GM12891 (cell line): ENCODE results near the gene ERVW-1.

Source experiments
- DNase-seq: peaks from one replicate; pipeline ENCODE4 v3.0.0; 2011; ENCODE audit warnings: low spot score; ENCODE audit not compliant: insufficient read length
- FAIRE-seq: peaks from 2 replicates; lab custom pipeline; 2011; peaks lifted over from hg19 to GRCh38; lab: Jason Lieb, UNC
- PAX5 ChIP-seq: IDR thresholded peaks from 2 replicates; pipeline ENCODE4 v1.6.1; 2011; ENCODE audit warnings: low read length, moderate library complexity, mild to moderate bottlenecking; ENCODE audit not compliant: insufficient read depth, severe bottlenecking
- POLR2A ChIP-seq: IDR thresholded peaks from 2 replicates; pipeline ENCODE4 v1.6.1; 2011; ENCODE audit warnings: low read depth, low read length, control low read depth
- POLR2AphosphoS5 ChIP-seq: IDR thresholded peaks from 2 replicates; pipeline ENCODE4 v1.6.1; 2011; ENCODE audit warnings: low read depth, low read length, control low read depth
- POU2F2 ChIP-seq: IDR thresholded peaks from 2 replicates; pipeline ENCODE4 v1.6.1; 2011; ENCODE audit warnings: low read depth, mild to moderate bottlenecking, control low read depth, low read length, moderate library complexity
- SPI1 ChIP-seq: IDR thresholded peaks from 2 replicates; pipeline ENCODE4 v1.6.1; 2011; ENCODE audit warnings: low read depth, low read length, control low read depth
- TAF1 ChIP-seq: IDR thresholded peaks from 2 replicates; pipeline ENCODE4 v1.6.1; 2011; ENCODE audit warnings: low read depth, low read length, control low read depth

Gene ERVW-1

GRCh38 chr7:92466682-92467081, 11.1 kb downstream of the ERVW-1 start:
- DNase-seq (no peak), FAIRE-seq (no peak)
- no peak for TF ChIP-seq POLR2AphosphoS5
- no peak for TF ChIP-seq POLR2A
- TF ChIP-seq POU2F2: no peak
- TF ChIP-seq SPI1: no peak
- TF ChIP-seq PAX5: no peak
- no peak for TF ChIP-seq TAF1

GRCh38 chr7:92464515-92464914, 13.2 kb downstream of the ERVW-1 start:
- FAIRE-seq: no peak
- no peak for TF ChIP-seq POLR2A
- TF ChIP-seq PAX5: no peak
- no peak for TF ChIP-seq POLR2AphosphoS5
- TF ChIP-seq SPI1: no peak
- TF ChIP-seq POU2F2: no peak
- no peak for TF ChIP-seq TAF1
- DNase-seq: no peak

- TF ChIP-seq TAF1 (no peak), POU2F2 (no peak), POLR2A (no peak), PAX5 (no peak), SPI1 (no peak), POLR2AphosphoS5 (no peak)
- DNase-seq: no peak
- no peak for FAIRE-seq
Measured at GRCh38 chr7:92462560-92462959, 15.2 kb downstream of the ERVW-1 start.

GRCh38 chr7:92461027-92462003, 16.4 kb downstream of the ERVW-1 start:
- DNase-seq (peak; percentile 44), FAIRE-seq (peak; percentile 13)
- no peak for TF ChIP-seq POLR2A
- TF ChIP-seq PAX5: peak; percentile 15
- TF ChIP-seq POLR2AphosphoS5: no peak
- TF ChIP-seq POU2F2: no peak
- no peak for TF ChIP-seq SPI1
- TF ChIP-seq TAF1: no peak

GRCh38 chr7:92460510-92460909, 17.2 kb downstream of the ERVW-1 start:
- DNase-seq (no peak), FAIRE-seq (no peak)
- no peak for TF ChIP-seq PAX5
- TF ChIP-seq POLR2A: no peak
- TF ChIP-seq POLR2AphosphoS5: no peak
- TF ChIP-seq SPI1: no peak
- TF ChIP-seq POU2F2: no peak
- TF ChIP-seq TAF1: no peak

GRCh38 chr7:92460109-92460508, 17.6 kb downstream of the ERVW-1 start:
- FAIRE-seq: no peak
- no peak for DNase-seq

GRCh38 chr7:92456236-92456635, 21.5 kb downstream of the ERVW-1 start:
- FAIRE-seq (no peak), DNase-seq (no peak)
- TF ChIP-seq PAX5 (no peak), POLR2AphosphoS5 (no peak), TAF1 (no peak), SPI1 (no peak), POU2F2 (no peak), POLR2A (no peak)

More at GRCh38 chr7:92460109-92460508, 17.6 kb downstream of the ERVW-1 start:
- TF ChIP-seq PAX5: no peak
- no peak for TF ChIP-seq SPI1
- no peak for TF ChIP-seq TAF1
- no peak for TF ChIP-seq POLR2A
- TF ChIP-seq POU2F2: no peak
- no peak for TF ChIP-seq POLR2AphosphoS5

GRCh38 chr7:92451645-92452044, 26.1 kb downstream of the ERVW-1 start:
- TF ChIP-seq PAX5 (no peak), SPI1 (no peak), TAF1 (no peak), POLR2A (no peak), POU2F2 (no peak), POLR2AphosphoS5 (no peak)
- DNase-seq: no peak
- no peak for FAIRE-seq

- peak; percentile 58 for FAIRE-seq
Measured at GRCh38 chr7:92448205-92448747, 29.5 kb downstream of the ERVW-1 start.

More at GRCh38 chr7:92448205-92448747, 29.5 kb downstream of the ERVW-1 start:
- DNase-seq: no peak
- TF ChIP-seq POLR2A: no peak
- no peak for TF ChIP-seq POLR2AphosphoS5
- no peak for TF ChIP-seq PAX5
- TF ChIP-seq TAF1: 0 out of 2 replicates have a peak, but pooled peaks have one; percentile 31
- TF ChIP-seq POU2F2: no peak
- TF ChIP-seq SPI1: no peak
